ENCODE results near the gene RABGAP1.

DNA sequence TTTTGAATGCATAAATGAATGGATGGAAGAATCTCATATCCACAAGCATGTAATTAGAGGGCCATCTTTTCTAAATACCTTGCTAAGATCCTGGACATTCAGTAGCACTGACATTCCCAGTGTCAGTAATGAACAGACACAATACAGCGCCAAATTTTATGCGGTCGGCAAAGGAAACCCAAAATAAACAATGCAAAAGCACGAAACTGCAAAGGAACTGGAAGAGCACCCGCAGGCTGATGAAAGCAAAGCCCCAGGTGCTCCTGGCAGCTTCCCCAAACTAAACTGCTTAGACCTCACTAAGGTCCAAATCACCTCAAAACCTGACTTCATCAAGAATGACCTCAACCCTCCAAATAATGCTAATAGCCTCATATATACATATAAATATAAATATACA lies 194.6 kb downstream of the RABGAP1 start:
- TF ChIP-seq, protein P1, sequence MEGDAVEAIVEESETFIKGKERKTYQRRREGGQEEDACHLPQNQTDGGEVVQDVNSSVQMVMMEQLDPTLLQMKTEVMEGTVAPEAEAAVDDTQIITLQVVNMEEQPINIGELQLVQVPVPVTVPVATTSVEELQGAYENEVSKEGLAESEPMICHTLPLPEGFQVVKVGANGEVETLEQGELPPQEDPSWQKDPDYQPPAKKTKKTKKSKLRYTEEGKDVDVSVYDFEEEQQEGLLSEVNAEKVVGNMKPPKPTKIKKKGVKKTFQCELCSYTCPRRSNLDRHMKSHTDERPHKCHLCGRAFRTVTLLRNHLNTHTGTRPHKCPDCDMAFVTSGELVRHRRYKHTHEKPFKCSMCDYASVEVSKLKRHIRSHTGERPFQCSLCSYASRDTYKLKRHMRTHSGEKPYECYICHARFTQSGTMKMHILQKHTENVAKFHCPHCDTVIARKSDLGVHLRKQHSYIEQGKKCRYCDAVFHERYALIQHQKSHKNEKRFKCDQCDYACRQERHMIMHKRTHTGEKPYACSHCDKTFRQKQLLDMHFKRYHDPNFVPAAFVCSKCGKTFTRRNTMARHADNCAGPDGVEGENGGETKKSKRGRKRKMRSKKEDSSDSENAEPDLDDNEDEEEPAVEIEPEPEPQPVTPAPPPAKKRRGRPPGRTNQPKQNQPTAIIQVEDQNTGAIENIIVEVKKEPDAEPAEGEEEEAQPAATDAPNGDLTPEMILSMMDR (IDR thresholded peaks at IDR 0.05), result no peak
- no peak for TF ChIP-seq POLR2A (IDR thresholded peaks at IDR 0.05)

Data from tibial nerve (tissue), 3 donors.